A549 treated with AZD2906 at 1 μM for 4 hours (cell line): ENCODE results near the gene DDIT4L. TPM values are rescaled to one million over a fixed set of nuclear protein-coding genes. Genes with fewer than 3 reads are reported as not detected.

Experiments used
- total RNA-seq: library from RNA; stranded (reverse); fragments of 200-300 nt; extraction: Qiagen RNA extraction; gene quantifications from 5 replicates; pipeline ENCODE4 v1.2.3, GENCODE V29; 2022

DDIT4L gene
- 0.09 to 0.61 TPM (median 0.26 TPM) in 5 replicates for total RNA-seq

DNA sequence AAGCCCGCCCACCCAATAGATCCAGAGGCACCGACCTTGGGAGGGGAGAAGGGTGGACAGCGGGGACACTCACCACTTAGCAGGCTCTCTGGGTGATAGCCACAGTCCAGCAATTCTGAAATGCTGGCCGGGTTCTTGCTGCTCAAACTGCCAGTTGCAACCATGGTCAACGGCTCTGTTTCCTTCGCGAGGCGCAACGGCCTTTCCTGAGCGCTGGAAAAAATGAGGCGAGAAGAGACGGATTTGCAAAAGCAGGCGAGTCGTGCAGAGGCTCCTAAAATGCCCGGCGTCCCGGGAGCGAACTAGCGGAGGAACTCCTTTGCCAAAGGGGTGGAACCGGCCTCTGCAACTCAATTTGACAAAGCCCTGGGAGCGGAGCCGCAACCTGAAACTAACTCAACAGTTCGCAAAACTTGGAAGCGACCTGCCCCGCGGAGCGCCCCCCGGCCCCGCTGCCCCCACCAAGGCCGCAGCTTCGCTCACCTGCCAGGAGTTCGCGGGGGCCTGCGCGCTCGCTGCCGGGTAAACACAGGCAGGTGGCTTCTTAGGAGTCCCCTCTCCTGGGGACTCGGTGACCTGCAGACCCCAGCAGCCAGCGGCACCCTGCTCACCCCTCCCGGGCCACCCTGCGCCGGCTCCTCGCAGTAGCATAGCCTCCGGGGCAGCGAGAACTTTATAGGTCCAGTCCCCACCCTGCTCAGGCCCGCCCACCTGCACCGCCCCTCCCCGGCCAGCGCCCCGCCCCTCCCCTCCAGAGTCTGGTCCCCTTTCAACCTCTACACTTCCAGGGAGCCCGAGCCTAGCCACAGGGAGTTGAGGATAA lies at the start of gene DDIT4L:
Gene DDIT4L (minus strand): TSS at position 649 of the 823 bp plus-strand sequence. CDS start 485 bp downstream, at position 164.

Other genes starting within 250 kb of the DDIT4L start
- gene DNAJB14, start 243.8 kb downstream of the DDIT4L start, total RNA-seq, result 12.8 to 22.0 TPM (median 15.8 TPM) in 5 replicates
- 638 to 719 TPM (median 663 TPM) in 5 replicates for gene H2AZ1, start 240.2 kb downstream of the DDIT4L start, total RNA-seq